ENCODE results near the gene ENAH. TPM values are rescaled to one million over a fixed set of nuclear protein-coding genes. Genes with fewer than 3 reads are reported as not detected.

Gene ENAH
- polyA plus RNA-seq, 1 experiment, result 121 TPM

DNA sequence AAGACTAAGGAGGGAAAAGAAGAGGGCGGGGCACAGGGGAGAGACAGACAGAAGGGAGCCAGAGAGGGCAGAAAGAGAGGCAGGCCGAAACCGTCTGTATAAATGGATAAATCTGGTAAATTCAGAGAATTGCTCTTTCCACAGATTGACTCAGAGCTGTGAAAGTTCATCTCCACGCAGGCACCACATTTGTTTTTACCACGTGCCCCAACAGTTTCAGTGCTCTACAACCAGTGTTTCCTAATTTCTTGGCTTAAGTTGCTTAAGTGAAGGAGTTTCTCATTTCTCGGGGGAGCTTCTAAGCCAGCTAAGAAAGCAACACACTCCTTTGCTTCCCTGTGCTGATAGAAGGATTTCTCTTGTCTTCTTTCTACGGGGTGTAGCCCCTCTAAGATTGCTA, 87.1 kb downstream of the ENAH start:
- TF ChIP-seq, protein P1, sequence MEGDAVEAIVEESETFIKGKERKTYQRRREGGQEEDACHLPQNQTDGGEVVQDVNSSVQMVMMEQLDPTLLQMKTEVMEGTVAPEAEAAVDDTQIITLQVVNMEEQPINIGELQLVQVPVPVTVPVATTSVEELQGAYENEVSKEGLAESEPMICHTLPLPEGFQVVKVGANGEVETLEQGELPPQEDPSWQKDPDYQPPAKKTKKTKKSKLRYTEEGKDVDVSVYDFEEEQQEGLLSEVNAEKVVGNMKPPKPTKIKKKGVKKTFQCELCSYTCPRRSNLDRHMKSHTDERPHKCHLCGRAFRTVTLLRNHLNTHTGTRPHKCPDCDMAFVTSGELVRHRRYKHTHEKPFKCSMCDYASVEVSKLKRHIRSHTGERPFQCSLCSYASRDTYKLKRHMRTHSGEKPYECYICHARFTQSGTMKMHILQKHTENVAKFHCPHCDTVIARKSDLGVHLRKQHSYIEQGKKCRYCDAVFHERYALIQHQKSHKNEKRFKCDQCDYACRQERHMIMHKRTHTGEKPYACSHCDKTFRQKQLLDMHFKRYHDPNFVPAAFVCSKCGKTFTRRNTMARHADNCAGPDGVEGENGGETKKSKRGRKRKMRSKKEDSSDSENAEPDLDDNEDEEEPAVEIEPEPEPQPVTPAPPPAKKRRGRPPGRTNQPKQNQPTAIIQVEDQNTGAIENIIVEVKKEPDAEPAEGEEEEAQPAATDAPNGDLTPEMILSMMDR (IDR thresholded peaks at IDR 0.05; ENCODE audit: low read depth, low read length), result no peak
- Histone ChIP-seq H3K27ac (ENCODE audit: low read depth, low read length) (no peak overlapping the region), H3K27me3 (ENCODE audit: control insufficient read depth, insufficient read depth, low read length) (no peaks in the 10 kb centered on the region), H3K4me3 (ENCODE audit: low read depth, low read length) (no peak overlapping the region), H3K9me3 (ENCODE audit: control insufficient read depth, insufficient read depth, low read length) (no peaks in the 10 kb centered on the region)
- ChIA-PET POLR2A (no interaction called here), CTCF (interaction anchor here (0.7 to 2.8 kb wide), 3 partner anchors 11 to 212 kb away, joined by 3 to 14 read pairs (median 3); partner anchors contain the start of gene SRP9)
- no peak for DNase-seq (ENCODE audit: low read depth, low spot score)

DNA sequence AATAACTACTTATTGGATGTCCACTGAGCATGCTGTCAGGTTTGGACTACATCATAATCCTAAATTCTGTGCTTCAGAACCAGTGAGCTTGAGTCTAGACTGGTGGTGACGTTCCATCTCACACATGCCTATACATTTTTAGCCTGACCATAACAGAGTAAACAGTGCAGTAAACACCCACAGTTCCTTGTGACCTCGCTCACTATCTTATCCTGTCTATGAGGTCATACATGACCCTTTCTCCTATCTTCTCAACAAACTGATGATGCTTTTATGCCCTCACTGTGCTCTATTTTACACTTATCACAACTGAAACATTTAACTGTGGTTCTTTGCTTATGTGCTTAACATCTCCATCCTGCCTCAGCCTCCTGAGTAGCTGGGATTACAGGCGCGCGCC, 91.2 kb downstream of the ENAH start:
- ChIA-PET CTCF (interaction anchor here (0.6 to 1.9 kb wide), 3 partner anchors 47 to 216 kb away, joined by 4 to 5 read pairs (median 5); partner anchors contain the start of gene SRP9), POLR2A (no interaction called here)
- H3K4me3 ChIP-seq (ENCODE audit: low read depth, low read length), result no peak overlapping the region
- no peaks in the 10 kb centered on the region for H3K9me3 ChIP-seq (ENCODE audit: control insufficient read depth, insufficient read depth, low read length)
- TF ChIP-seq, protein P1 (IDR thresholded peaks at IDR 0.05; ENCODE audit: low read depth, low read length), result no peak
- no peak overlapping the region for H3K27ac ChIP-seq (ENCODE audit: low read depth, low read length)
- no peaks in the 10 kb centered on the region for H3K27me3 ChIP-seq (ENCODE audit: control insufficient read depth, insufficient read depth, low read length)
- DNase-seq (ENCODE audit: low read depth, low spot score), result no peak

DNA sequence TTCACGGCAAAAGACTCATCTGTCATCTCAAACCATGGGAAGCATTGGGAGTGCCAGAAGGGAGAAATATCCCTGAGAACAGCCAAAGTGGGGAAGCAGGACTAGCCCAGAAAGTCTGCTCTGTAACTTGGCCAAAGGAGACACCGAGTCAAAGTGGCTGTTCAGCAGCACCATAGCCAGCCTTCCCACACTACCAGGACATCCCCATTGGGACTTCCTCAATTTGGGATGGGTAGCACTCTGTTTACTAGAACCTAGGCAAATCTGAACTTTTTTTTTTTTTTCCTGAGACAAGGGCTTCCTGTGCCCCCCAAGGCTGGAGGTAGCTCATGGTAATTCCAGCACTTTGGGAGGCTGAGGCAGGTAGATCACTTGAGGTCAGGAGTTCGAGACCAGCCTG, 93.0 kb downstream of the ENAH start:
- Histone ChIP-seq H3K27me3 (ENCODE audit: control insufficient read depth, insufficient read depth, low read length) (no peaks in the 10 kb centered on the region), H3K4me3 (ENCODE audit: low read depth, low read length) (no peak overlapping the region), H3K27ac (ENCODE audit: low read depth, low read length) (no peak overlapping the region), H3K9me3 (ENCODE audit: control insufficient read depth, insufficient read depth, low read length) (no peaks in the 10 kb centered on the region)
- no peak for DNase-seq (ENCODE audit: low read depth, low spot score)
- ChIA-PET POLR2A (interaction anchor here (0.7 kb wide), 1 partner anchor 219 kb away, joined by 3 read pairs; no protein-coding TSS in a partner anchor), CTCF (interaction anchor here (1.6 kb wide), 1 partner anchor 218 kb away, joined by 3 read pairs; the partner anchor contains the start of gene SRP9)
- TF ChIP-seq, protein P1 (IDR thresholded peaks at IDR 0.05; ENCODE audit: low read depth, low read length), result no peak

DNA sequence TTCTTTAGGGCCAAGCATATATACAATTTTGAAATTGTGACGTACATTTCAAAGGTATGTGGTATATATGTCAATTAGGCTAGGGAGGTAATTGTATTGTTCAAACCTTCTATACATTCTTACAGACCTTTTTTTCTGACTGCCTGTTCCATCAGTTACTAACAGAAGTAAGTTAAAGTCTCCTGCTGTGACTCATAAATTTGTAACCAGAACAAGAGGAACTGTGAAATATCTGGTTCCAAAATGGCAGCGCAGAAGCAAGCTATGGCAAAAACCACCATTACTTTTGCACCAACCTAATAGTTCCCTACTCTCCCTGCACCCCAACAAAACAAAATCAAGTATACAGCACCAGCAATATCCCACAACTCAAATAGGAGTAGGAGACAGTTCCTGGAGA, 93.6 kb downstream of the ENAH start:
- Histone ChIP-seq H3K27me3 (ENCODE audit: control insufficient read depth, insufficient read depth, low read length) (no peaks in the 10 kb centered on the region), H3K27ac (ENCODE audit: low read depth, low read length) (no peak overlapping the region), H3K4me3 (ENCODE audit: low read depth, low read length) (no peak overlapping the region), H3K9me3 (ENCODE audit: control insufficient read depth, insufficient read depth, low read length) (no peaks in the 10 kb centered on the region)
- no peak for DNase-seq (ENCODE audit: low read depth, low spot score)
- POLR2A ChIA-PET, result no interaction called here
- TF ChIP-seq, protein P1 (IDR thresholded peaks at IDR 0.05; ENCODE audit: low read depth, low read length), result no peak
- CTCF ChIA-PET, result interaction anchor here (1.6 kb wide), 1 partner anchor 218 kb away, joined by 3 read pairs; the partner anchor contains the start of gene SRP9

DNA sequence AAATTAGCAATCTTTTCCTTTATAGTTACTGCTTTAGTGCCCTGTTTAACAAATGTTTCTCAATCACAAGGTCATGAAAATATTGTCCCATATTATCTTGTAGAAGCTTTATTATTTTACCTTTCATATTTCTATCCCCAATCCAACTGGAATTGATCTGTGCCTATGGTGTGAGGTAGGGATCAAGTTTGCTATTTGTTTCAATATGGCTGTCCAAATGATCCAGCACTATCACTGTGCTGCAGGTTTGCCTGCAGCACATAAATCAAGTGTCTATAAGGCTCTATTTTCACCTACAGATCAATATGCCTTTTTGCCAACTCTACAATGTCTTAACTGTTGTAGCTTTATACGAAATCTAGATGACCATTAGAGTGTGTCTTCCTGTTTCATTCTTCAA, 96.2 kb downstream of the ENAH start:
- POLR2A ChIA-PET, result no interaction called here
- CTCF ChIA-PET, result interaction anchor here (1.5 to 2.7 kb wide), 2 partner anchors 216 to 221 kb away, joined by 4 to 7 read pairs; partner anchors contain the start of gene SRP9
- Histone ChIP-seq H3K9me3 (ENCODE audit: control insufficient read depth, insufficient read depth, low read length) (no peaks in the 10 kb centered on the region), H3K27me3 (ENCODE audit: control insufficient read depth, insufficient read depth, low read length) (no peaks in the 10 kb centered on the region), H3K27ac (ENCODE audit: low read depth, low read length) (no peak overlapping the region), H3K4me3 (ENCODE audit: low read depth, low read length) (no peak overlapping the region)
- TF ChIP-seq, protein P1 (IDR thresholded peaks at IDR 0.05; ENCODE audit: low read depth, low read length), result no peak
- no peak for DNase-seq (ENCODE audit: low read depth, low spot score)

Data from AG04450 (cell line).